Loucy (cell line): ENCODE results near the gene AGBL4.

ENCODE experiments used
- H2AFZ ChIP-seq: fragments of 200-600 bp; sonication (generic); 2 replicates; pipeline ENCODE4 v1.6.0; 2016; ENCODE audit warnings: antibody characterized with exemption, mild to moderate bottlenecking, low read length, moderate library complexity
- H3F3A ChIP-seq: fragments of 200-600 bp; 2 replicates; pipeline ENCODE4 v1.6.0; 2016; ENCODE audit warnings: antibody characterized with exemption, low read depth, mild to moderate bottlenecking
- H3K27me3 ChIP-seq: fragments of 200-600 bp; sonication (generic); 2 replicates; pipeline ENCODE4 v1.6.1; 2014; ENCODE audit warnings: low read length, mild to moderate bottlenecking; ENCODE audit not compliant: insufficient read depth, poor library complexity, severe bottlenecking
- H3K36me3 ChIP-seq: fragments of 200-600 bp; sonication (generic); 2 replicates; pipeline ENCODE4 v1.6.1; 2016; ENCODE audit warnings: low read length; ENCODE audit not compliant: insufficient read depth
- H3K4me1 ChIP-seq: fragments of 200-600 bp; sonication (generic); 2 replicates; pipeline ENCODE4 v1.5.1; 2014; ENCODE audit warnings: low read length, mild to moderate bottlenecking; ENCODE audit not compliant: insufficient read depth, poor library complexity, severe bottlenecking
- H3K4me2 ChIP-seq: fragments of 200-600 bp; sonication (generic); 2 replicates; pipeline ENCODE4 v1.6.0; 2014; ENCODE audit warnings: antibody characterized with exemption, low read length, low read depth, mild to moderate bottlenecking; ENCODE audit not compliant: poor library complexity, severe bottlenecking
- H3K4me3 ChIP-seq: fragments of 200-600 bp; sonication (generic); 2 replicates; pipeline ENCODE4 v1.5.1; 2014; ENCODE audit warnings: low read length, mild to moderate bottlenecking, mixed read lengths; ENCODE audit not compliant: poor library complexity, severe bottlenecking
- H3K79me2 ChIP-seq: fragments of 200-600 bp; sonication (generic); 2 replicates; pipeline ENCODE4 v1.6.1; 2014; ENCODE audit warnings: low read length; ENCODE audit not compliant: insufficient read depth
- H3K9ac ChIP-seq: fragments of 200-600 bp; sonication (generic); 2 replicates; pipeline ENCODE4 v1.6.0; 2014; ENCODE audit warnings: mild to moderate bottlenecking, low read depth, low read length, moderate library complexity; ENCODE audit not compliant: poor library complexity, severe bottlenecking
- H3K9me2 ChIP-seq: fragments of 200-600 bp; sonication (generic); replicated peaks from 2 replicates; pipeline ENCODE4 v1.6.1; 2016; ENCODE audit warnings: low read depth, low read length, mixed read lengths
- H3K9me3 ChIP-seq: fragments of 200-600 bp; sonication (generic); 2 replicates; pipeline ENCODE4 v1.6.1; 2014; ENCODE audit warnings: mild to moderate bottlenecking, antibody characterized with exemption, low read length, low read depth; ENCODE audit not compliant: insufficient read depth
- H4K20me1 ChIP-seq: fragments of 200-600 bp; sonication (generic); 2 replicates; pipeline ENCODE4 v1.6.0; 2014; ENCODE audit warnings: antibody characterized with exemption, low read length, mild to moderate bottlenecking; ENCODE audit not compliant: insufficient read depth, poor library complexity, severe bottlenecking
- EZH2phosphoT487 ChIP-seq: fragments of 200-600 bp; IDR thresholded peaks from 2 replicates; pipeline ENCODE4 v1.6.1; 2018; ENCODE audit warnings: antibody characterized with exemption, mild to moderate bottlenecking, moderate library complexity, borderline replicate concordance
- TF ChIP-seq, protein P1 (sequence below): fragments of 200-600 bp; sonication (generic); conservative IDR thresholded peaks from 2 replicates; pipeline ENCODE4 v1.5.1; 2014; ENCODE audit warnings: mild to moderate bottlenecking, antibody characterized with exemption, low read length

AGBL4 gene

GRCh38 chr1:49435291-49435690 lies 588.5 kb downstream of the AGBL4 start:
- Histone ChIP-seq H3K36me3 (no peaks in the 10 kb centered on the region), H3K4me2 (no peak overlapping the region), H3K9ac (no peak overlapping the region), H3K27me3 (no peaks in the 10 kb centered on the region), H3K4me1 (no peaks in the 10 kb centered on the region), H4K20me1 (no peaks in the 10 kb centered on the region), H3K79me2 (no peaks in the 10 kb centered on the region), H2AFZ (no peak overlapping the region), H3K9me3 (no peaks in the 10 kb centered on the region), H3K9me2 (no peaks in the 10 kb centered on the region), H3K4me3 (no peak overlapping the region), H3F3A (no peaks in the 10 kb centered on the region)
- no peak for TF ChIP-seq EZH2phosphoT487
- TF ChIP-seq, protein P1, sequence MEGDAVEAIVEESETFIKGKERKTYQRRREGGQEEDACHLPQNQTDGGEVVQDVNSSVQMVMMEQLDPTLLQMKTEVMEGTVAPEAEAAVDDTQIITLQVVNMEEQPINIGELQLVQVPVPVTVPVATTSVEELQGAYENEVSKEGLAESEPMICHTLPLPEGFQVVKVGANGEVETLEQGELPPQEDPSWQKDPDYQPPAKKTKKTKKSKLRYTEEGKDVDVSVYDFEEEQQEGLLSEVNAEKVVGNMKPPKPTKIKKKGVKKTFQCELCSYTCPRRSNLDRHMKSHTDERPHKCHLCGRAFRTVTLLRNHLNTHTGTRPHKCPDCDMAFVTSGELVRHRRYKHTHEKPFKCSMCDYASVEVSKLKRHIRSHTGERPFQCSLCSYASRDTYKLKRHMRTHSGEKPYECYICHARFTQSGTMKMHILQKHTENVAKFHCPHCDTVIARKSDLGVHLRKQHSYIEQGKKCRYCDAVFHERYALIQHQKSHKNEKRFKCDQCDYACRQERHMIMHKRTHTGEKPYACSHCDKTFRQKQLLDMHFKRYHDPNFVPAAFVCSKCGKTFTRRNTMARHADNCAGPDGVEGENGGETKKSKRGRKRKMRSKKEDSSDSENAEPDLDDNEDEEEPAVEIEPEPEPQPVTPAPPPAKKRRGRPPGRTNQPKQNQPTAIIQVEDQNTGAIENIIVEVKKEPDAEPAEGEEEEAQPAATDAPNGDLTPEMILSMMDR = no peak

DNA sequence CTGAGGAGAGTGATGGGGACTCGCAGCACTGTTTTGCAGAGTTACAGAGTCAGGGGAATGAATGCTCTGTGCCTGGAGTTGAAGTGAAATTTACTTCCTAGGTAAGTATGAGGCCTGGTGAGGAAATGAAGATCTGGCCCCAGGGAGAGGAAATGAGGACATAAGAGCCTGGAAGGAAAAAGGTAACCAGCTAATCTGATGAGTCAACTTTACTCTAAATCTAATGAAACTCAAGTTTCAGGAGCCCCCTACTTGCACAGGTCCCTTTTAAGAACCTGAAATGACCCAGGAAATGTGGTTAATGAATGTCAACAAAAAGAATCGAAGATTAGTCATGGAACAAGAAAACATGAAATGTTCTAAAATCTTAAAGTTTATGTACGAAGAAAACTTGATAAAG lies 599.0 kb downstream of the AGBL4 start:
- H3K9me2 ChIP-seq = no peaks in the 10 kb centered on the region
- H3K9me3 ChIP-seq = no peaks in the 10 kb centered on the region
- H3K27me3 ChIP-seq = no peaks in the 10 kb centered on the region
- TF ChIP-seq EZH2phosphoT487 = no peak
- TF ChIP-seq, protein P1 = no peak
- H3K4me2 ChIP-seq = no peak overlapping the region
- no peaks in the 10 kb centered on the region for H3K4me1 ChIP-seq
- H3F3A ChIP-seq = no peaks in the 10 kb centered on the region
- H3K36me3 ChIP-seq = no peaks in the 10 kb centered on the region
- no peak overlapping the region for H3K9ac ChIP-seq
- no peak overlapping the region for H3K4me3 ChIP-seq
- H4K20me1 ChIP-seq = no peaks in the 10 kb centered on the region
- no peaks in the 10 kb centered on the region for H3K79me2 ChIP-seq
- H2AFZ ChIP-seq = no peak overlapping the region

- Histone ChIP-seq H3K9ac (no peak overlapping the region), H3K9me2 (no peaks in the 10 kb centered on the region), H3K79me2 (no peaks in the 10 kb centered on the region), H3F3A (no peaks in the 10 kb centered on the region), H3K4me1 (no peaks in the 10 kb centered on the region), H3K9me3 (no peaks in the 10 kb centered on the region), H4K20me1 (no peaks in the 10 kb centered on the region), H2AFZ (no peak overlapping the region), H3K27me3 (no peaks in the 10 kb centered on the region), H3K4me2 (no peak overlapping the region), H3K4me3 (no peak overlapping the region), H3K36me3 (no peaks in the 10 kb centered on the region)
- no peak for TF ChIP-seq EZH2phosphoT487
- TF ChIP-seq, protein P1 = no peak
These were observed 607.0 kb downstream of the AGBL4 start for GRCh38 chr1:49416758-49417157.
